Testis (tissue), 2 donors: Measurements from ENCODE around the gene STRN3.

Experiments used
- CTCF ChIP-seq, 3 experiments: fragments of 450-650 bp in 2 of 3; fragments of 200-600 bp in 1 of 3; sonication (generic) in 1 of 3; IDR thresholded peaks; one replicate each; pipeline ENCODE4 v1.5.1; 2016 to 2019; ENCODE audit warnings: antibody characterized with exemption in 3 of 3, mild to moderate bottlenecking in 2 of 3, moderate library complexity in 1 of 3
- POLR2A ChIP-seq: fragments of 450-650 bp; IDR thresholded peaks from one replicate; pipeline ENCODE4 v1.6.1; 2017; ENCODE audit warnings: antibody characterized with exemption, mild to moderate bottlenecking, moderate library complexity

DNA sequence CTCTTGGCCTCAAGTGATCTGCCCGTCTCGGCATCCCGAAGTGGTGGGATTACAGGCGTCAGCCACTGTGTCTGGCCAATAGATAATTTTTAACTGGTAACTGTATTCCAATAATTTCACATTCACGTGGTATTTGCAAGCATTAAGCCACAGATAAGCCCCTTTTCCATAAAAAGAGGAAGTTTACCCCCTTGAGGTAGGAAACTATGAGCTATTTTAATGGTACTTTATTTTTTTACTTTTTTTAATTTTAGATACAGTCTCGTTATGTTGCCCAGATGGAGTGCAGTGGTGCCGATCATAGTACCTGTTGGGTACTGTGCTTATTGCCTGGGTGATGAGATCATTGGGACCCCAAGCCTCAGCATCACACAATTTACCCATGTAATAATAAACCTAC, 43.6 kb downstream of the STRN3 start:
- TF ChIP-seq CTCF (IDR thresholded peaks at IDR 0.05) = no peak
- no peak for TF ChIP-seq POLR2A
